Kidney glomerular epithelial cell (primary cell): ENCODE measurements around the gene ZBTB48.
"Not testable (repeated sequence)": the region's sequence is repeated elsewhere in the genome, so short reads cannot be mapped to it uniquely, and the experiment has no call there.

Experiments
- DNase-seq: peaks from one replicate; lab custom pipeline; 2025; lab: John Stamatoyannopoulos, UW

The ZBTB48 gene

DNA sequence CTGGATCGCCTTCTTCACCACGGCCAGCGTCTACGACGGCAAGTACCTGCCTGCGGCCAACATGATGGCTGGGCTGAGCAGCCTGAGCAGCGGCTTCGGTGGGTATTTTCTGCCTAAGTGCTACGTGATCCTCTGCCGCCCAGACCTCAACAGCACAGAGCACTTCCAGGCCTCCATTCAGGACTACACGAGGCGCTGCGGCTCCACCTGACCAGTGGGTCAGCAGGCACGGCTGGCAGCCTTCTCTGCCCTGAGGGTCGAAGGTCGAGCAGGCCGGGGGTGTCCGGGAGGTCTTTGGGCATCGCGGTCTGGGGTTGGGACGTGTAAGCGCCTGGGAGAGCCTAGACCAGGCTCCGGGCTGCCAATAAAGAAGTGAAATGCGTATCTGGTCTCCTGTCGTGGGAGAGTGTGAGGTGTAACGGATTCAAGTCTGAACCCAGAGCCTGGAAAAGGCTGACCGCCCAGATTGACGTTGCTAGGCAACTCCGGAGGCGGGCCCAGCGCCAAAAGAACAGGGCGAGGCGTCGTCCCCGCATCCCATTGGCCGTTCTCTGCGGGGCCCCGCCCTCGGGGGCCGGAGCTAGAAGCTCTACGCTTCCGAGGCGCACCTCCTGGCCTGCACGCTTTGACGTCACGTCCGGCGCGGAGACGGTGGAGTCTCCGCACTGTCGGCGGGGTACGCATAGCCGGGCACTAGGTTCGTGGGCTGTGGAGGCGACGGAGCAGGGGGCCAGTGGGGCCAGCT, at the start of gene ZBTB48:
Gene ZBTB48, plus strand, starts transcription at position 621 of the 745 bp plus-strand sequence. CDS start 616 bp downstream, outside the sequence.
- DNase-seq = peak; percentile 94

DNA sequence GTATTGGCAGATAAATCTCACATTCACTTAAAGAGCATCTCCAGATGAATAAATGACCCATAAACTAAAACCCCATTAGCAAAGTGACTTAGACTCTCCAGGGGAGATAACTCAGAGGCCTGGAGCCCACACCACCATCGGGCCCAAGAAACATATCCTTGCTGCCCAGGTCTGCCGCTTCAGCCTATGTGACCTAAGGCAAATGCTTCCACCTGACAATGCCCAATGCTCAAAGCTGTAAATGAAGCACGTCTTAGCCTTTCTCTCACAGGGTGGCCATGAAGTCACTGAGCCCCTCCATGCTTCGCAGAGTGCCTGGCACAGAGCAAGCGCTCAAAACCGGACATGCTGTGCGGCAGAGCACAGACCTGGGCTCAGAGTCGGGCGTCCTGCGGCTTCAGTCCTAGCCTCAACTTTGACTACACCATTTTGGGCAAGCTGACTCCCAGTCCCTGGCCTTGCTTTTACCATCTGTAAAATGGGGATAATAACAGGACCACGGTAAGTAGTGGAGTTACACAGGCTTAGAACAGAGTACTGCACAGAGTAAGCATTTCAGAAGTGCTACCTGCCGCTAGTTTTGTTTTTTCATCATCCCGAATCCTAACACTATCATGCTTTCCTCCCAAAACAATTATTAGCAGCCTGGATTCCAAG, 49.2 kb upstream of the ZBTB48 start:
- no peak for DNase-seq

DNA sequence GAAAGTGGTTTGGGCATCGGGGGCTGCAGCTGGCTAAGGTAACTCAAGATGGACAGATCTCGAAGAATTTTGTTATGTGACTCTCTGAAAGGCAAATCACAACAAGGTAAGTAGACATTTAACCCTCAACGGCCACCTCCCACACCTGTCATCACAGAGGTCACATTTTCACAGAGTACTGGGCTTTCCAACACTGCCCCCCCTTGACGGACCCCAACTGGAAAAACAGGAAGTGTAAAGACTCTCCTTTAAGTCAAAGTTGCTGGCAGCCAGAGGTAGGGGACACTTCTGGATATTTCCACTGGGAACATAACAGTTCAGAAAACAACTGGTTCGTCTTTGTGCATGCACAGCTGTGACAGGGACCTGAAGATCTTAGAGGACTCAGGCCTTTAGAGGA, 47.8 kb upstream of the ZBTB48 start:
- no peak for DNase-seq

DNA sequence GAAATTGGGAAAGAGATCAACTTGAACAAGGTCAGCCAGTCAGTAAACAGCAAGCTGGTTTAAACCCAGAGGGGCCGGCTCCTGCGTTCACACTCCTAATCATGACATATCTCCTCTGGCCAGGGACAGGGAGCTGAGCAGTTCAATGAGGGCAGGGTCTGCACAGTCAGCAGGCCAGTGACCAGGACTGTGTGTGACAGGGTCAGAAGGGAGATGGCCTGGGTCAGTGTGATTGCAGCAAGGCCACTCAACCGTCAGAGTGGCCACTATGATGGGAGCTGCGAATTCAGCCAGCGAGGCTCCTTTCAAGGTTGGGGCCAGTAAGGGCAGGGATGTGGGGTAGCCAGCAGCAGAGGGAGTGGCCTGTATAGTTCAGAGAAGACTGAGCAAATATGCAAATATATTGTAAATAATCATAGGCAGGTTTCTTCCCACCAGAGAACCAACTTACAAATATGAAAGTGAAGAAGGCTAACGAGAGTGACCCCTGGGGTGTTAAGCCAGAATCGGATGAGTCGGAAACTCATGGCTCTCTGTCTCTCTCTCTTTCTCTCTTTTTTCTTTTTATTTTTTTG, 45.5 kb upstream of the ZBTB48 start:
- DNase-seq = no peak

DNA sequence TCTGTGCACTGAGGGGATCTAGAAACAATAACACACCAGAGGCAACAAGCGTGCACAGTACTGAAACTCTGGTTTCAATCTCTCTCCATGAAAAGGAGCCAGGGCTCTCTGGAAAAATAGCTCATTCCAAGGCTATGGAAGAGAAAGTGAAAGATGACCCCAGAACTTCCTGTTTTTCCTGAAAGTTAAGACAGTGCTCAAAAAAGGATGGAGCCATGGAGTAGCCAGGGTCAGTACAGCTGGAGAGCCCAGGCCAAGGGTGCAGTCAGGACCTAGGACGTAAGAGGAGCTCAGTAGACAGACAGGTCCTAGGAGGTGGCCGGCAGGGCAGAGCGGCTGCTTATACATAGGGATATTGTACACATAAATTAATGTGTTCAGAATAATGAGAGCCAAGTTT, 44.6 kb upstream of the ZBTB48 start:
- no peak for DNase-seq

DNA sequence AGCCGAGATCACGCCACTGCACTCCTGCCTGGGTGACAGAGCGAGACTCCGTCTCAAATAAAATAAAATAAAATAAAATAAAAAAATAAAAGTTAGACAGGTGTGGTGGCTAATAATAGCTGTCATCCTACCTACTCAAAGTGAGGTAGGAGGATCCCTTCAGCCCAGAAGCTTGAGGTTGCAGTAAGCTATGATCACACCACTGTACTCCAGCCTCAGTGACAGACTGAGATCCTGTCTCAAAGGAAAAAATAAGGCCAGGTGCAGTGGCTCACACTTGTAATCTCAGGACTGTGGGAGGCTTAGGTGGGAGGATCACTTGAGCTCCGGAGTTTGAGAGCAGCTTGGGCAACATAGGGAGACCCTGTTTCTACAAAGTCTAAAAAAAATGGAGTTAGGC, 43.5 kb upstream of the ZBTB48 start:
- no peak for DNase-seq

DNA sequence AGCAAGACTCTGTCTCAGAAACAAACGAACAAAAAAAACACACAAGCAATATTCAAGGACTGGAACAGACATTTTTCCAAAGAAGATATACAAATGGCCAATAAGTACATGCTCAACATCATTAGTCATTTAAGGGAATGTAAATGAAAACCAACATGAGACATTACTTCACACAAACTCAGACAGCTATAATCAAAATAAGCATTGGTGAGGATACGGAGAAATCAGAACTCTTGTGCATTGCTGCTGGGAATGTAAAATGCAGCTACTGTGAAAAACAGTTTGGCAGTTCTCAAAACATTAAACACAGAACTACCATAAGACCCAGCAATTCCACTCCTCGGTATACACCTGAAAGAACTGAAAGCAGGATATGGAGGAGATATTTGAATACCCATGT, 40.8 kb upstream of the ZBTB48 start:
- DNase-seq = peak; percentile 29

DNA sequence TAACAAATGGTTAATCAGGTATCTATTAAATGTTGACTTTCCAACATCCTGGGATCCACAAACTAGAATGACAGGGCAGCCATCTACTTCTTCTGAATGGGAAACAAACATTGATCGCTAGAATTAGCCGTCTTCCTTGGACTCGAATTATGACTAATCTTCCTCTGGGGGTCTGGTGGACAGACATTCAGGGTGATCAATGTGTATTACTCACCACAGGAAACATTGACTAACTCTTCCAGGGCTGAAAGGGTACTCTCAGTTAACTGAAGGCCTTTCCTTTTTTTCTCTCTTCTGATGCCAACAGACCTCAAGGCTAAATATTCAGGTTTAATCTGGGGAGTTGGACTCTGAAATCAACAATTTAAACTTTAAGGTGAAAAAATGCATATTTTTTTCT, 35.0 kb upstream of the ZBTB48 start:
- DNase-seq = no peak

DNA sequence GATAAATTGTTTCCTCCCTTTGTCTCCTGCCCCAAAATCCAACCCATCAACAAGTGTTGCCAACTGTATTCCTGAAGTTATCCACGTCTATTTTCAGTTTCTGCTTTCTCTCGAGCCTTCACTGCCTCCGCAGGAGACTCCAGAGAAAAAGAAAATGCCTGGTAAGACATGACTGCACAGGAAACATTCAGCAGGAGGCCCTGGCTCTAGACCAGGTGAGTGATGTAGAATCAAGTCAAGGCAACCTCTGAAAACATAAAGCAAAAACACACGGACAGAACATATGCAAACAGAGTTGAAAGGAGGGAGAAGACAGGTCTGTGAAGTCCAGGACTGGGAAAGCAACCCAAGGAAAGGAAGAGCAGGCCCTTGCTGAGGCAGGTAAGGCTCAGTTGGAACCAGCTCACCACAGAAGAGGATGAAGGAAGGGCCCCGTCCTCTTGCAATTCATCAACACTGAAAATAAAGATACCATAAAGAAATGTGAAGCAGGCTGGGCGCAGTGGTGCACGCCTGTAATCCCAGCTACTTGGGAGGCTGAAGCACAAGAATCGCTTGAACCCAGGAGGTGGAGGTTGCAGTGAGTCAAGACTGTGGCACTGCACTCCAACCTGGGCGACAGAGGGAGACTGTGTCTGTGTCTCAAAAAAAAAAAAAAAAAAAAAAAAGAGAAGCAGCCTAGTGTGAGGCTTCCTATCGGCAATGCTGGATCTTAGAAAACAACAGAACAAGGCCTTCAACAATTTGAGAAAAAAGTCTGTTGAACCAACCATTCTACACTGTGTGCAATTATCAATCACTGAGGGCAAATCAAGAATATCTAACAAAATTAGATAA, 34.3 kb upstream of the ZBTB48 start:
- DNase-seq = no peak

DNA sequence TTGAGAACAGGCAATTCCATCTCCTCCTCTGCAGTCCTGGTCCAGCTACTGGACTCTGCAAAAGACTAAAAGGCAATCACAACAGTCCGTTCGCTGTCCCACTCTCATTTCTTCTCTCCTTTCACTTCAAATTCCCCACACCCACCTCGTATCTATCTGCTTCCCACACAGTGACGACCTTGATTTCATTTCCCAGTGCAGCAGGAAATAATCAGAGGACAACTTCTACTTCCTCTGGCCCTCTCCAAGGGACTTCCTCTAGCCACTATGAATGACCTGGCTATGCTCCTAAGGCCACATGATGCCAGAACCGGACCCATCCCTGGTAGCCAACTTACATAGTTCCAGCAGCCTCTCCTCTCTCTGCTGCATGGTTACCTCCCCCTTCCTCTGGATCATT, 33.5 kb upstream of the ZBTB48 start:
- no peak for DNase-seq

DNA sequence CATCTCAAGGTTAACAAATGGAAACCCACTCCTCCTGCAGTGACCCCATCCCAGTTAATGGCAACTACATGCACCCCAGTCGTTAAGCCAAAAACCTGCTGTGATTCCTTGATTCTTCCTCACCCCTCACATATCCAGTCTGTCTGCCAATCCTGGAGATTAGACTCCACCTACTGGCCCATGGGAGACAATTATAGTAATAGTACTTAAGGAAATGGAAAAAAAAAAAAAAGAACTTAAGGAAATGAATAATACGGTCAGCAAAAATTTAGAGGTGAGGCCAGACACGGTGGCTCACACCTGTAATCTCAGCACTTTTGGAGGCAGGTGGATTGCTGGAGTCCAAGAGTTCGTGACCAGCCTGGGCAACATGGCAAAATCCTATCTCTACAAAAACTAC, 32.5 kb upstream of the ZBTB48 start:
- DNase-seq = no peak

DNA sequence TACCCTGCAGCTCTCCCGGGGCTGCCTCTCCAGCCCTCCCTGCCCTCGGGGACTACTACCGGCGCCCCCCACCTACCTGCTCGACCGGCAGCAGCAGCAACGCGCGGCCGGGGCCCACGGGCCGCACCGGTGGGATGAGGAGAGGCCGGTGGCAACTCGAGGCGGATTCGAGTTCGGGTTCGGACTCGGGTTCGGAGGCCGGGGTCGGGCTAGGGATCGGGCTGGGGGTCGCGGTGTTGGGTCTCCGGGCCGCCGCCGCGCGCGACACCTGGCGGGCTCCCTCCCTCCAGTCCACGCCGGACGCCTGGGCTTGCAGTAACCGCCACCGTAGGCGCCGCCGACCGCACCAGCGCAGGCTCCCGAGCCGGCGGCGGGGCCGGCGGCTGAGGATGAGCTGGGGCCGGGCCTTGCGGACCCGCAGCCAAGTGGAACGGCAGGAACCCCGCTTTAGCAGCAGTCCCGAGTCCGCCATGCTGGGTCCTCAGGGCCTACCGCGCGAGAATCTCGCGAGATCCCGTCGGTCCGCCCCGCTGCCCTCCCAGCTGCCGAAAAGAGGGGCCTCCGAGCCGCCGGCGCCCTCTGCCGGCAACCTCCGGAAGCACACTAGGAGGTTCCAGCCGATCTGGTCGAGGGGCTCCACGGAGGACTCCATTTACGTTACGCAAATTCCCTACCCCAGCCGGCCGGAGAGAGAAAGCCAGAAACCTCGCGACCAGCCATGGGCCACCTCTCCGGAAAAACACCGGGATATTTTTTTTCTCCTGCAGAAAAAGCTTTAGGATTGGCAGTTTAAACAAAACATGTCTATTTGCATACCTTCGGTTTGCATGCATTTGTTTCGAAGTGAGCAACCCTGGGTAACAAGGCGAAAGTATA, 25.5 kb upstream of the ZBTB48 start, which contains the start of gene NOL9:
Gene NOL9, minus strand, starts transcription at position 483 of the 876 bp plus-strand sequence. Its CDS starts 11 bp downstream, at position 472.
- peak; percentile 67 for DNase-seq

DNA sequence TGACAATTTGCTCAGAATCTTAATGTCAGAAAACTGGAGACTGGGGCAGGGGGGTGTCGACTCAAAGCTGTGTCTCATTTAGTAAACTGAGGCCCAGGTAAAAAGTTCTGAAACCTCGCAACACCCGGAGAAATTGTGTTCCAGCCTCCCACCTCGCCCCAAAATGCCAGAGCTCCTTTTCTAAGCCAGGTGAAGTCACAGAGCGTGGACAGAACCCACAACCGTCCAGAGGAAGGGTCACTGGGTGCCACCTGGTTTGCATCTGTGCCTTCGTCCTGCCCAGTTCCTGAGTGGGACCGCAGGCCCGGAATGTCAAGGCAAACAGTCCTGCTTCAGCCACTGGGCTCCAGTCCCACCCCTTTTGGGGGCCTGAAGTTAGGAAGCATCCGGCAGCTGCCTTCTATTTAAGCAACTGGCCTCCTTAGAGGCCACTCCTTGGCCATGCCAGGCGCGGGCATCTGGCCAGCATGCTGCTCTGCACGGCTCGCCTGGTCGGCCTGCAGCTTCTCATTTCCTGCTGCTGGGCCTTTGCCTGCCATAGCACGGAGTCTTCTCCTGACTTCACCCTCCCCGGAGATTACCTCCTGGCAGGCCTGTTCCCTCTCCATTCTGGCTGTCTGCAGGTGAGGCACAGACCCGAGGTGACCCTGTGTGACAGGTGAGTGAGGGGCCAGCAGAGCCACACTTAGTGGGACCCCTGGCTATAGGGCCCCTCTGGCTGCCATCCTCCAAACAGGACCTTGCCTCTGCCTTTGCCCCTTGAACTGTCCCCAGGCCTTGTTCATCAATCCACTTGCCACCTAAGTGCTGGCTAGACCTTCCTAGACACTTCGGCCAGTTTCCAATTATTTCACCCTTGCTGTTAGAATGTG, 24.7 kb upstream of the ZBTB48 start, which contains the start of gene TAS1R1:
Gene TAS1R1, plus strand, starts transcription at position 401 of the 872 bp plus-strand sequence. Its CDS starts 67 bp downstream, at position 468.
- no peak for DNase-seq

DNA sequence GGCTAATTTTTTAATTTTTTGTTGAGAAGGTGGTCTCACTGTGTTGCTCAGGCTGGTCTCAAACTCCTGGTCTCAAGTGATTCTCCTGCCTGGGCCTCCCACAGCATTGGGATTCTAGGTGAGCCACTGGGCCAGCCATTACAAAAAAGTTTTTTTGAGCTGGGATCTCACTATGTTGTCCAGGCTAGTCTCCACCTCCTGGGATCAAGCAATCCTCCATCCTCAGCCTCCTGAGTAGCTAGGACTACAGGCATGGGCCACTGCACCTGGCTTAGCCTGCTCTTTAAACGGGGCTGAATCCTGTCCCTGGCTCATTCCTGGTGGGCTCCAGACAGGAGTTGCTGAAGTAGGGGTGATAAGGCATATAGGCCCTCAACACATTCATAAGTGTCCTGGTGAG, 22.2 kb upstream of the ZBTB48 start:
- DNase-seq = no peak

DNA sequence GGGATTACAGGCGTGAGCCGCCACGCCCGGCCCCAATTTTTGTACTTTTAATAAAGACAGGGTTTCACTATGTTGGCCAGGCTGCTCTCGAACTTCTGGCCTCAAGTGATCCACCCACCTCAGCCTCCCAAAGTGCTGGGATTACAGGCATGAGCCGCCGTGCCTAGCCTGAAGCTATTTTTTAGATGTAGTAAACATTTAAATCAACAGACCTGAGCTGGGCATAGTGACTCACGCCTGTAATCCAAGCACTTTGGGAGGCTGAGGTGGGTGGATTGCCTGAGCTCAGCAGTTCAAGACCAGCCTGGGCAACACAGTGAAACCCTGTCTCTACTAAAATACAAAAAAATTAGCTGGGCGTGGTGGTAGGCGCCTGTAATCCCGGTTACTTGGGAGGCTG, 20.6 kb upstream of the ZBTB48 start:
- DNase-seq = not testable (repeated sequence)

DNA sequence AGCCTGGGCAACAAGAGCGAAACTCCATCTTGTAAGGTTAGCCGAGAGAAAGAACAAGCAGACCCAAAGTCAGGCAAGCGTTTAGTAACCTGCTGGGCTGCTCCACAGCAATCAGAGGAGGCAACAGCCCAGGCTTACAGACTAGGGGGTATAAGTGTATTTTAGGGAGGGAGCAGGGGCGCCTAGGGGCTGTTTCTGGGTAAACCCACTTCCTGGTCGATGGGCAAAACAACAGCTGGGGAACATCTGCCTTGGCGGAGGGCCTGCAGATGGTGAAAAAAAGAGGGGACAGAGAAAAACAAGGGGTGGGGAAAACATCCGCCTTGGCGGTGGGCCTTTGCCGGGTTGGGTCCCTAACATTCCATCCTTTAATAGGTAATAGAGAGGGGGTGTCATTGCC, 19.5 kb upstream of the ZBTB48 start:
- DNase-seq = no peak

DNA sequence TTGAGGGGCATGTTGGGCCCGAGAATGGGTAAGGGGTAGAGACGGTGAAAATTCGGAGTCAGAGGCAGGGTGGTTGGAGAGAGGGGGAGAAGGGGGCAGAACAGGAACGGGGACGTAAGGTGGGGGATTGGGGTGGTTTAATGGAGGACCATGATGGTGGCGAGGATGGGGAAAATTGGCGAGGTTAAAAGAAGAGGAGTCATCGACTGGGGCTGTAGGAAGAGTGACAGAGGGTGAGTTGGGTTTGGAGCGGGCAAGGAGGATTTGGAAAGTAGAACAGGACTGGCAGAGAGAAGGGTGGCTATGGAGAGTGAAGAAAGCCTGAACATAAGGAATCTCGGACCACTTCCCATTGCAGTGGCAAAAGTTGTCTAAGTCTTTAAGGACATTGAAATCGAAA, 10.8 kb upstream of the ZBTB48 start:
- no peak for DNase-seq

DNA sequence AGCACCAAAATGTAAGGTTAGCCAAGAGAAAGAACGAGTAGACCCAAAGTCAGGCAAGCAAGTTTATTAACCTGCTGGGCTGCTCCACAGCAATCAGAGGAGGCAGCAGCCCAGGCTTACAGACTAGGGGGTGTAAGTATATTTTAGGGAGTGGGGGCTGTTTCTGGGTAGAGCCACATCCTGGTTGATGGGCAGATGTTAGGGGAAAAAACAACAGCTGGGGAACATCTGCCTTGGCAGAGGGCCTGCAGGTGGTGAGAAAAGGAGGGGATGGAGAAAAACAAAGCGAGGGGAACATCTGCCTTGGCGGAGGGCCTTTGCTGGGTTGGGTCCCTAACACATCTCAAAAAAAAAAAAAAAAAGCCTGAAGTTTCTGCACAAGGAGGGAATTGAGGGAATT, 9.7 kb upstream of the ZBTB48 start:
- DNase-seq = no peak

DNA sequence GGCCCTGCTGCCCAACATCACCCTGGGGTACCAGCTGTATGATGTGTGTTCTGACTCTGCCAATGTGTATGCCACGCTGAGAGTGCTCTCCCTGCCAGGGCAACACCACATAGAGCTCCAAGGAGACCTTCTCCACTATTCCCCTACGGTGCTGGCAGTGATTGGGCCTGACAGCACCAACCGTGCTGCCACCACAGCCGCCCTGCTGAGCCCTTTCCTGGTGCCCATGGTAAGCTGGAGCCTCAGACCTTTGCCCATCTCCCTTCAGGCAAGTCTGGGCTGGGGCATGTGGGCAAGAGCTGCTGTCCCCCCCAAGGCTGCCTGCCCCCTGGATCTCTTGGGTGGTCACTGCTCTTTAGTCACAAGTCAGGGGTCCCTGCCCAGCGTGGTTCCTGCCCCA, 8.8 kb upstream of the ZBTB48 start:
- DNase-seq = no peak
